OCI-LY7 (cell line): ENCODE data around the gene METTL26. TPM values are rescaled to one million over a fixed set of nuclear protein-coding genes. Genes with fewer than 3 reads are reported as not detected.
A peak's percentile ranks its signal among the peaks of the same experiment; 100 is the strongest.

Experiments
- BruUV-seq: library from RNA; stranded (reverse); fragments of 400-500 nt; replicated peaks from 2 replicates; lab custom pipeline; 2021; lab: Mats Ljungman, UMichigan
- CTCF ChIA-PET: fragments of 300-600 bp; sonication (Branson Sonifier 250); formaldehyde crosslinking; loops from one replicate; lab custom pipeline; 2022; ENCODE audit warnings: antibody characterized with exemption; ENCODE audit not compliant: unreplicated experiment; lab: Charles Lee
- POLR2A ChIA-PET: fragments of 300-600 bp; sonication (Branson Sonifier 250); formaldehyde crosslinking; loops from one replicate; lab custom pipeline; 2022; ENCODE audit warnings: antibody characterized with exemption; lab: Charles Lee
- DNase-seq: peaks from one replicate; pipeline ENCODE4 v3.0.0-alpha.2; 2015; ENCODE audit warnings: low spot score
- H2AFZ ChIP-seq: fragments of 200-600 bp; sonication (generic), shearing (Covaris generic); 2 replicates; pipeline ENCODE4 v1.6.1; 2014; ENCODE audit warnings: mild to moderate bottlenecking, antibody characterized with exemption, low read length, moderate library complexity
- H3K27ac ChIP-seq: fragments of 200-600 bp; sonication (generic); 2 replicates; pipeline ENCODE4 v1.5.1; 2014; ENCODE audit warnings: mixed run types, low read depth, mild to moderate bottlenecking, moderate library complexity, low read length, inconsistent platforms; ENCODE audit not compliant: poor library complexity, severe bottlenecking
- H3K36me3 ChIP-seq: fragments of 200-600 bp; sonication (generic); 2 replicates; pipeline ENCODE4 v1.6.1; 2014; ENCODE audit warnings: mild to moderate bottlenecking, antibody characterized with exemption, low read length, moderate library complexity, mixed read lengths; ENCODE audit not compliant: insufficient read depth
- H3K4me1 ChIP-seq: fragments of 200-600 bp; sonication (generic); 2 replicates; pipeline ENCODE4 v1.5.1; 2014; ENCODE audit warnings: mild to moderate bottlenecking, low read length; ENCODE audit not compliant: insufficient read depth, poor library complexity, severe bottlenecking
- H3K4me2 ChIP-seq: fragments of 200-600 bp; sonication (generic); 2 replicates; pipeline ENCODE4 v1.6.1; 2014; ENCODE audit warnings: mild to moderate bottlenecking, low read length
- H3K4me3 ChIP-seq: fragments of 200-600 bp; sonication (generic); 2 replicates; pipeline ENCODE4 v1.5.1; 2014; ENCODE audit warnings: mild to moderate bottlenecking, low read depth, low read length; ENCODE audit not compliant: poor library complexity, severe bottlenecking
- H3K79me2 ChIP-seq: fragments of 200-600 bp; sonication (generic); 2 replicates; pipeline ENCODE4 v1.6.1; 2016; ENCODE audit warnings: low read depth, mild to moderate bottlenecking, low read length, moderate library complexity, mixed read lengths; ENCODE audit not compliant: insufficient read depth
- H3K9me2 ChIP-seq: fragments of 200-600 bp; sonication (generic); 2 replicates; pipeline ENCODE4 v1.6.1; 2016; ENCODE audit warnings: mild to moderate bottlenecking, low read length, mixed read lengths; ENCODE audit not compliant: insufficient read depth
- H3K9me3 ChIP-seq: fragments of 200-600 bp; sonication (generic); 2 replicates; pipeline ENCODE4 v1.6.1; 2014; ENCODE audit warnings: mild to moderate bottlenecking, mixed run types, low read length, mixed read lengths
- H4K20me1 ChIP-seq: fragments of 200-600 bp; sonication (generic); 2 replicates; pipeline ENCODE4 v1.6.1; 2014; ENCODE audit warnings: mild to moderate bottlenecking, antibody characterized with exemption, low read length, moderate library complexity, mixed read lengths; ENCODE audit not compliant: insufficient read depth
- EZH2phosphoT487 ChIP-seq: fragments of 200-600 bp; sonication (generic); IDR thresholded peaks from 2 replicates; pipeline ENCODE4 v1.6.1; 2018; ENCODE audit warnings: low read depth, borderline replicate concordance, mild to moderate bottlenecking, mixed run types, antibody characterized with exemption, low read length, moderate library complexity, mixed read lengths
- intact Hi-C: fragments of 100-400 bp; cut with micrococcal nuclease; formaldehyde crosslinking; loops from one replicate; pipeline ENCODE4 v1.10.0; 2022; ENCODE audit not compliant: unreplicated experiment
- total RNA-seq, 2 experiments: library from RNA; depleted of rRNA in 1 of 2; stranded (reverse); fragments of >200 nt in 1 of 2; shearing (Covaris generic) in 1 of 2; gene quantifications; 2 replicates each; pipeline ENCODE4 v1.2.3, GENCODE V29; 2014 to 2022
- TF ChIP-seq, protein P1 (sequence below): fragments of 200-600 bp; sonication (generic); conservative IDR thresholded peaks from 2 replicates; pipeline ENCODE4 v1.5.1; 2014; ENCODE audit warnings: mild to moderate bottlenecking, antibody characterized with exemption, low read length, moderate library complexity, mixed read lengths

The METTL26 gene
- total RNA-seq, 2 experiments from 2014 or later, result 99.0 to 152 TPM

DNA sequence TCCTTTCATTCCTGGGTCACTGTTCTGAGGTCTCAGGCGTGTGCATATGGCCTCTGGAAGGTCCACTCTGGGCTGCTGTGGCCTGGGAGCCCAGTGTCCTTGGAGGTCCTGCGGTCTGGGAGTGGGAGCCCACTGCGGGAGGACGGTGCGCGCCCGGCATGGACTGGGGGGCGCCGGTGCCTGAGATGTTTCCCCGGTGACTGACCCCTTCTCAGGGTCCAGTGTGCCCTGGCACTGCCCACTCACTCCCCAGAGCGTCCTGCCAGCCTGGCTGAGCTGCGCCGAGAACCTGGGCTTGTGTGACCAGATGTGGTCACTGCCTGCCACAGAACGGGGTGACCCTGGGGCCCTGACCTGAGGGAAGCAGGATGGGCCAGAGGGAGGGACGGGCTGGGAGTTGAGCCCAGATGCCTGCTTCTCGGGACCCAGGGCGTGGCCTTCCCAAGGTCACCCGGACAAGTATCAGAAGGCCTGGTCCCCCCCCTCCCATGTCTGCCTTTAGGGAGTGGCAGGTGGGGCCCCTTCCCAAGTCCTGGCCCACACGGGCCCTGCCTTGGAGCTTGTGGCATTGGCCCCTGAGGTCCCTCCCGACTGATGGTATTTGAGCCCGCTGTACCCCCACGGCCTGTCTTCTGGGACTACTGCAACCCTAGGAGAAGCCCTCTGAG lies 38.2 kb upstream of the METTL26 start:
- ChIA-PET POLR2A (no interaction called here), CTCF (no interaction called here)
- intact Hi-C loops, result no loop called here
- H3K27ac ChIP-seq, result no peak overlapping the region
- DNase-seq, result no peak
- H3K9me3 ChIP-seq, result no peaks in the 10 kb centered on the region
- peaks cover 13% of the 10 kb centered on the region for H3K4me1 ChIP-seq
- peaks cover 45% of the 10 kb centered on the region for H3K36me3 ChIP-seq
- no peaks in the 10 kb centered on the region for H3K79me2 ChIP-seq
- no peak overlapping the region for H3K4me3 ChIP-seq
- H2AFZ ChIP-seq, result no peak overlapping the region
- H3K4me2 ChIP-seq, result no peak overlapping the region
- no peaks in the 10 kb centered on the region; the same call in 1 of the 2 replicates for H4K20me1 ChIP-seq
- BruUV-seq, result no TSS peak
- no peak for TF ChIP-seq EZH2phosphoT487
- TF ChIP-seq, protein P1, sequence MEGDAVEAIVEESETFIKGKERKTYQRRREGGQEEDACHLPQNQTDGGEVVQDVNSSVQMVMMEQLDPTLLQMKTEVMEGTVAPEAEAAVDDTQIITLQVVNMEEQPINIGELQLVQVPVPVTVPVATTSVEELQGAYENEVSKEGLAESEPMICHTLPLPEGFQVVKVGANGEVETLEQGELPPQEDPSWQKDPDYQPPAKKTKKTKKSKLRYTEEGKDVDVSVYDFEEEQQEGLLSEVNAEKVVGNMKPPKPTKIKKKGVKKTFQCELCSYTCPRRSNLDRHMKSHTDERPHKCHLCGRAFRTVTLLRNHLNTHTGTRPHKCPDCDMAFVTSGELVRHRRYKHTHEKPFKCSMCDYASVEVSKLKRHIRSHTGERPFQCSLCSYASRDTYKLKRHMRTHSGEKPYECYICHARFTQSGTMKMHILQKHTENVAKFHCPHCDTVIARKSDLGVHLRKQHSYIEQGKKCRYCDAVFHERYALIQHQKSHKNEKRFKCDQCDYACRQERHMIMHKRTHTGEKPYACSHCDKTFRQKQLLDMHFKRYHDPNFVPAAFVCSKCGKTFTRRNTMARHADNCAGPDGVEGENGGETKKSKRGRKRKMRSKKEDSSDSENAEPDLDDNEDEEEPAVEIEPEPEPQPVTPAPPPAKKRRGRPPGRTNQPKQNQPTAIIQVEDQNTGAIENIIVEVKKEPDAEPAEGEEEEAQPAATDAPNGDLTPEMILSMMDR, result no peak
- H3K9me2 ChIP-seq, result no peaks in the 10 kb centered on the region

DNA sequence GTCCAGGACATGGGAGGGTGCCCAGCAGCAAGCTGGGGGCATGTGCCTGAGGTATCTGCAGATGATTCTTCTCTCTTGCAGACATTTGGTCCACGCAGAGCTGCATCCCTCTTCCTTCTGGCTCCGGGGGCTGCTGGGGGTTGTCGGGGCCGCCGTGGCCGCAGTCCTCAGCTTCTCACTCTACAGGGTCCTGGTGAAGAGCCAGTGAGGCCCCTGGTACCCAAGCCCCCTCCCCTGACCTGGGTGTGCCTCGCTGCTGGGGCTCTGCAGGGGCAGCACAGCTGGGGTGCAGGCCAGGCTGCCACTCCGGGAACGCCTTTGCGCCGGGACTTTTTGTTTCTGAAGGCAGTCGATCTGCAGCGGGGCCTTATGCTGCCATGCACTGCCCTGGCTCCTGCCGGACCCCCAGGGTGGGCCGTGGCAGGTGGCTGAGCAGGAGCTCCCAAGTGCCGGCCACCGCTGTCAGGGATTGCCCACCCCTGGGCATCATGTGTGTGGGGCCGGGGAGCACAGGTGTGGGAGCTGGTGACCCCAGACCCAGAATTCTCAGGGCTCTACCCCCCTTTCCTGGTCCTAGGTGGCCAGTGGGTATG lies 37.4 kb upstream of the METTL26 start:
- Histone ChIP-seq H3K9me2 (no peaks in the 10 kb centered on the region), H3K9me3 (no peaks in the 10 kb centered on the region), H3K4me2 (no peak overlapping the region), H4K20me1 (no peaks in the 10 kb centered on the region; the same call in 1 of the 2 replicates), H3K79me2 (peaks cover 7% of the 10 kb centered on the region; the same call in 1 of the 2 replicates), H3K36me3 (peaks cover 45% of the 10 kb centered on the region), H2AFZ (no peak overlapping the region), H3K4me3 (no peak overlapping the region), H3K27ac (no peak overlapping the region), H3K4me1 (peaks cover 14% of the 10 kb centered on the region)
- ChIA-PET CTCF (no interaction called here), POLR2A (no interaction called here)
- intact Hi-C loops, result no loop called here
- no peak for TF ChIP-seq EZH2phosphoT487
- TF ChIP-seq, protein P1, result no peak
- DNase-seq, result no peak
- TSS peak; percentile 83 for BruUV-seq

DNA sequence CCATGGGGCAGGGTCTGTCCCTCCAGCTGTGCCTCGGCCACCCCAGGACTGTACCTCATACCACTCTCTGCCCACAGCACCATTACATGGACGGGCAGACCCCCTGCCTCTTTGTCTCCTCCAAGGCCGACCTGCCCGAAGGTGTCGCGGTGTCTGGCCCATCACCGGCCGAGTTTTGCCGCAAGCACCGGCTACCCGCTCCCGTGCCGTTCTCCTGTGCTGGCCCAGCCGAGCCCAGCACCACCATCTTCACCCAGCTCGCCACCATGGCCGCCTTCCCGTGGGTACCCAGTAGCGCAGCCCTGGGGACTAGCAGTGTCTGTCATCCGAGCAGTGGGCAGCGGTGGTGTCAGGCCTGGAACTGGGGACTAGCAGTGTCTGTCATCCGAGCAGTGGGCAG lies 36.7 kb upstream of the METTL26 start:
- BruUV-seq, result no TSS peak
- H3K4me3 ChIP-seq, result no peak overlapping the region
- CTCF ChIA-PET, result no interaction called here
- peaks cover 12% of the 10 kb centered on the region; the same call in 1 of the 2 replicates for H3K79me2 ChIP-seq
- no peak for TF ChIP-seq EZH2phosphoT487
- TF ChIP-seq, protein P1, result no peak
- H3K9me3 ChIP-seq, result no peaks in the 10 kb centered on the region
- no peaks in the 10 kb centered on the region for H3K9me2 ChIP-seq
- intact Hi-C loops, result no loop called here
- no peak for DNase-seq
- H4K20me1 ChIP-seq, result no peaks in the 10 kb centered on the region
- H3K27ac ChIP-seq, result no peak overlapping the region
- H3K36me3 ChIP-seq, result peaks cover 45% of the 10 kb centered on the region
- H3K4me1 ChIP-seq, result peaks cover 14% of the 10 kb centered on the region
- POLR2A ChIA-PET, result no interaction called here
- H2AFZ ChIP-seq, result no peak overlapping the region
- H3K4me2 ChIP-seq, result no peak overlapping the region
